HCT116 (cell line): Measurements from ENCODE around the gene LRSAM1. TPM values are rescaled to one million over a fixed set of nuclear protein-coding genes. Genes with fewer than 3 reads are reported as not detected.

Experiments
- ATAC-seq: fragments of 200-7000 bp; cut with Tn5 transposase; 2 replicates; pipeline ENCODE4 v1.9.1; 2020; ENCODE audit warnings: mild to moderate bottlenecking, moderate library complexity
- BruUV-seq: library from RNA; stranded (reverse); fragments of 400-500 nt; replicated peaks from 2 replicates; lab custom pipeline; 2021; lab: Mats Ljungman, UMichigan
- CTCF ChIA-PET: fragments of 300-600 bp; sonication (Branson Sonifier 250); formaldehyde crosslinking; loops from one replicate; lab custom pipeline; 2021; ENCODE audit warnings: antibody characterized with exemption; lab: Charles Lee
- POLR2A ChIA-PET: fragments of 300-600, 350-600 bp; sonication (Branson Sonifier 250); formaldehyde crosslinking; loops from one replicate; lab custom pipeline; 2021; ENCODE audit warnings: antibody characterized with exemption; lab: Charles Lee
- RAD21 ChIA-PET, 2 experiments: fragments of 300-600 bp; sonication (Branson Sonifier 250); formaldehyde crosslinking; loops; one replicate each; lab custom pipeline; 2023; ENCODE audit warnings: low total read pairs in 2 of 2; ENCODE audit not compliant: uncharacterized antibody in 2 of 2, unreplicated experiment in 2 of 2, low non-redundant PET in 1 of 2; lab: Charles Lee
- DNase-seq: peaks from one replicate; pipeline ENCODE4 v3.0.0-alpha.2; 2010; ENCODE audit warnings: low read depth, low spot score
- H2AFZ ChIP-seq: fragments of 200-600 bp; shearing (Covaris generic), sonication (generic); 2 replicates; pipeline ENCODE4 v1.6.1; 2017; ENCODE audit warnings: low read depth, mixed run types, mixed read lengths, antibody characterized with exemption, low read length; ENCODE audit not compliant: poor library complexity, severe bottlenecking
- H3K27ac ChIP-seq: 2 replicates; pipeline ENCODE4 v1.5.1; 2012; ENCODE audit warnings: low read depth, low read length
- H3K27me3 ChIP-seq: fragments of 200-600 bp; sonication (generic); 2 replicates; pipeline ENCODE4 v1.6.1; 2016; ENCODE audit warnings: mixed run types, low read length, mixed read lengths; ENCODE audit not compliant: insufficient read depth
- H3K36me3 ChIP-seq, 2 experiments: fragments of 200-500 bp in 1 of 2; fragments of 200-600 bp in 1 of 2; sonication (Bioruptor generic) in 1 of 2; sonication (generic) in 1 of 2; 2 replicates each; pipeline versions ENCODE4 v1.5.1 to v1.6.1; 2014 to 2016; ENCODE audit warnings: low read length in 2 of 2, inconsistent platforms in 1 of 2, mixed read lengths in 1 of 2, mixed run types in 1 of 2; ENCODE audit not compliant: insufficient read depth in 2 of 2, control insufficient read depth in 1 of 2
- H3K4me1 ChIP-seq, 2 experiments: fragments of 200-600 bp in 1 of 2; sonication (generic) in 1 of 2; 2 replicates each; pipeline versions ENCODE4 v1.5.1 to v1.6.1; 2012 to 2017; ENCODE audit warnings: low read length in 2 of 2, inconsistent platforms in 1 of 2, mild to moderate bottlenecking in 1 of 2, mixed read lengths in 1 of 2, mixed run types in 1 of 2, moderate library complexity in 1 of 2; ENCODE audit not compliant: insufficient read depth in 2 of 2, control insufficient read depth in 1 of 2
- H3K4me2 ChIP-seq: fragments of 200-600 bp; sonication (generic); 2 replicates; pipeline ENCODE4 v1.6.1; 2017; ENCODE audit warnings: mixed run types, low read length, mixed read lengths
- H3K4me3 ChIP-seq, 2 experiments: fragments of 200-600 bp in 1 of 2; sonication (generic) in 1 of 2; replicated peaks in 1 of 2; 2 replicates each; pipeline ENCODE4 v1.5.1; 2011 to 2016; ENCODE audit warnings: low read length in 2 of 2, control low read depth in 1 of 2, low read depth in 1 of 2, mild to moderate bottlenecking in 1 of 2, mixed read lengths in 1 of 2, mixed run types in 1 of 2
- H3K79me2 ChIP-seq: fragments of 200-600 bp; sonication (generic); 2 replicates; pipeline ENCODE4 v1.6.1; 2017; ENCODE audit warnings: mild to moderate bottlenecking, mixed run types, low read length, moderate library complexity, mixed read lengths; ENCODE audit not compliant: insufficient read depth
- H3K9ac ChIP-seq: fragments of 200-600 bp; sonication (generic); 2 replicates; pipeline ENCODE4 v1.6.1; 2016; ENCODE audit warnings: low read length, mixed read lengths
- H3K9me2 ChIP-seq: fragments of 200-600 bp; sonication (generic), shearing (Covaris generic); 2 replicates; pipeline ENCODE4 v1.6.1; 2017; ENCODE audit warnings: mixed run types, mild to moderate bottlenecking, moderate library complexity; ENCODE audit not compliant: insufficient read depth
- H3K9me3 ChIP-seq, 2 experiments: fragments of 200-500 bp in 1 of 2; fragments of 200-600 bp in 1 of 2; sonication (Bioruptor generic) in 1 of 2; sonication (generic) in 1 of 2; 2 replicates each; pipeline ENCODE4 v1.6.1; 2014 to 2017; ENCODE audit warnings: low read length in 2 of 2, mixed read lengths in 2 of 2, inconsistent platforms in 1 of 2, low read depth in 1 of 2, mild to moderate bottlenecking in 1 of 2, mixed run types in 1 of 2, moderate library complexity in 1 of 2; ENCODE audit not compliant: control insufficient read depth in 1 of 2, insufficient read depth in 1 of 2
- H4K20me1 ChIP-seq: fragments of 200-600 bp; sonication (generic), shearing (Covaris generic); 2 replicates; pipeline ENCODE4 v1.6.1; 2017; ENCODE audit warnings: mixed run types, mild to moderate bottlenecking, moderate library complexity; ENCODE audit not compliant: insufficient read depth
- ATF3 ChIP-seq: IDR thresholded peaks from 2 replicates; pipeline ENCODE4 v1.6.1; 2012
- CBX3 ChIP-seq: IDR thresholded peaks from 2 replicates; pipeline ENCODE4 v1.6.1; 2012; ENCODE audit warnings: low read depth
- EGR1 ChIP-seq: IDR thresholded peaks from 2 replicates; pipeline ENCODE4 v1.6.1; 2012; ENCODE audit warnings: low read depth
- EZH2 ChIP-seq: fragments of 200-600 bp; sonication (generic); IDR thresholded peaks from 2 replicates; pipeline ENCODE4 v1.6.1; 2017; ENCODE audit warnings: antibody characterized with exemption, mixed run types
- FOSL1 ChIP-seq: IDR thresholded peaks from 2 replicates; pipeline ENCODE4 v1.6.1; 2012; ENCODE audit warnings: low read depth
- JUND ChIP-seq: IDR thresholded peaks from 2 replicates; pipeline ENCODE4 v1.6.1; 2012
- RAD21 ChIP-seq: IDR thresholded peaks from 2 replicates; pipeline ENCODE4 v1.6.1; 2012; ENCODE audit warnings: low read depth, mild to moderate bottlenecking
- SRF ChIP-seq: IDR thresholded peaks from 2 replicates; pipeline ENCODE4 v1.6.1; 2012; ENCODE audit warnings: low read depth
- TCF7L2 ChIP-seq: IDR thresholded peaks from 2 replicates; pipeline ENCODE4 v1.7.0; 2011; ENCODE audit warnings: borderline replicate concordance, inconsistent platforms; ENCODE audit not compliant: insufficient read depth, insufficient read length; ENCODE audit errors: extremely low read depth
- YY1 ChIP-seq: IDR thresholded peaks from 2 replicates; pipeline ENCODE4 v1.6.1; 2011; ENCODE audit warnings: low read length, low read depth, moderate library complexity, mild to moderate bottlenecking; ENCODE audit not compliant: insufficient replicate concordance; ENCODE audit errors: extremely low read depth
- ZFX ChIP-seq: fragments of 450-650 bp; IDR thresholded peaks from 2 replicates; pipeline ENCODE4 v1.6.1; 2017
- intact Hi-C: fragments of 100-400 bp; cut with micrococcal nuclease; formaldehyde crosslinking; loops from 2 replicates; pipeline ENCODE4 v1.10.0; 2022
- total RNA-seq: library from RNA; stranded (reverse); gene quantifications from one replicate; pipeline ENCODE4 v1.2.1, GENCODE V29; 2021; ENCODE audit not compliant: unreplicated experiment
- TF ChIP-seq, protein P1 (sequence below): IDR thresholded peaks from 2 replicates; pipeline ENCODE4 v1.6.1; 2011; ENCODE audit warnings: mild to moderate bottlenecking, low read length, moderate library complexity; ENCODE audit not compliant: insufficient replicate concordance; ENCODE audit errors: extremely low read depth

The LRSAM1 gene
- total RNA-seq, 1 experiment from 2014 or later: 25.9 TPM

GRCh38 chr9:127422133-127422782, 29.1 kb upstream of the LRSAM1 start:
- no peak overlapping the region for H2AFZ ChIP-seq
- peaks cover 34% of the 10 kb centered on the region for H3K79me2 ChIP-seq
- no peaks in the 10 kb centered on the region for H3K27me3 ChIP-seq
- ATAC-seq (no peak), DNase-seq (no peak)
- BruUV-seq: no TSS peak
- ChIA-PET RAD21 (no interaction called here), CTCF (interaction anchor here (1.4 kb wide), 1 partner anchor 208 kb away, joined by 3 read pairs; no protein-coding TSS in a partner anchor), POLR2A (no interaction called here)
- peaks cover 3 to 44% of the 10 kb centered on the region in 2 experiments; a peak in 3 of 4 replicates for H3K4me1 ChIP-seq
- H3K36me3 ChIP-seq: no peaks in the 10 kb centered on the region
- TF ChIP-seq FOSL1: no peak
- TF ChIP-seq ZFX: no peak
- no peak for TF ChIP-seq JUND
- no peak for TF ChIP-seq ATF3
- no peaks in the 10 kb centered on the region for H3K9me2 ChIP-seq
- intact Hi-C loops: no loop called here
- H3K4me2 ChIP-seq: peak overlapping the region; percentile 97
- no peaks in the 10 kb centered on the region for H4K20me1 ChIP-seq
- H3K4me3 ChIP-seq: no peak overlapping the region
- no peak overlapping the region for H3K27ac ChIP-seq
- H3K9me3 ChIP-seq: no peaks in the 10 kb centered on the region
- H3K9ac ChIP-seq: peak overlapping the region; percentile 86; the same call in 1 of the 2 replicates

DNA sequence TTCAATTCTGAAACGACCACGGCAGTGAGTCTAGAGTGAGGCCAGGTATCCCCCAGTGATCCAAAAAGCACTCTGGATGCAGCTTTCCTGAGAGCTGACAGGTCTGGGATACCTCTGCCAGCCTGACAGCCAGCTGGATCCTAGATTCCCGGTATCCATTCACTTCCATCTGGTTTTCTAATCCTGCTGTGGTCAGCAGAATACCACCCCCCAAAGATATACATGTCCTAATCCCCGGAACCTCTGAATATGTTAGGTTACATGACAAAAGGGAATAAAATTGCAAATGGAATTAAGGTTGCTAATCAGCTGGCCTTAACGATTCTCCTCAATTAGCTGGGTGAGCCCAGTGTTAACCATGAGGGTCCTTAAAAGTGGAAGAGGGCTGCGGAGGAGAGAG, 28.5 kb upstream of the LRSAM1 start:
- Histone ChIP-seq H3K27ac (no peak overlapping the region), H3K4me3 (peak overlapping the region; percentile 98 to 99)
- no peak for TF ChIP-seq YY1
- TF ChIP-seq CBX3: no peak
- TF ChIP-seq SRF: no peak
- TF ChIP-seq EGR1: no peak
- no peak for TF ChIP-seq RAD21
- no peak for TF ChIP-seq TCF7L2
- TF ChIP-seq, protein P1, sequence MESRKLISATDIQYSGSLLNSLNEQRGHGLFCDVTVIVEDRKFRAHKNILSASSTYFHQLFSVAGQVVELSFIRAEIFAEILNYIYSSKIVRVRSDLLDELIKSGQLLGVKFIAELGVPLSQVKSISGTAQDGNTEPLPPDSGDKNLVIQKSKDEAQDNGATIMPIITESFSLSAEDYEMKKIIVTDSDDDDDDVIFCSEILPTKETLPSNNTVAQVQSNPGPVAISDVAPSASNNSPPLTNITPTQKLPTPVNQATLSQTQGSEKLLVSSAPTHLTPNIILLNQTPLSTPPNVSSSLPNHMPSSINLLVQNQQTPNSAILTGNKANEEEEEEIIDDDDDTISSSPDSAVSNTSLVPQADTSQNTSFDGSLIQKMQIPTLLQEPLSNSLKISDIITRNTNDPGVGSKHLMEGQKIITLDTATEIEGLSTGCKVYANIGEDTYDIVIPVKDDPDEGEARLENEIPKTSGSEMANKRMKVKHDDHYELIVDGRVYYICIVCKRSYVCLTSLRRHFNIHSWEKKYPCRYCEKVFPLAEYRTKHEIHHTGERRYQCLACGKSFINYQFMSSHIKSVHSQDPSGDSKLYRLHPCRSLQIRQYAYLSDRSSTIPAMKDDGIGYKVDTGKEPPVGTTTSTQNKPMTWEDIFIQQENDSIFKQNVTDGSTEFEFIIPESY: no peak
- TF ChIP-seq ZFX: no peak
- no peak for TF ChIP-seq EZH2
- TF ChIP-seq FOSL1: no peak
- TF ChIP-seq, all 23 proteins: peak for 0
- H3K4me1 ChIP-seq: peaks cover 3 to 39% of the 10 kb centered on the region in 2 experiments; a peak in 3 of 4 replicates
- peaks cover 39% of the 10 kb centered on the region for H3K79me2 ChIP-seq
- H3K36me3 ChIP-seq: no peaks in the 10 kb centered on the region
- ChIA-PET POLR2A (interaction anchor here (2.0 kb wide), 1 partner anchor 13 kb away, joined by 5 read pairs; no protein-coding TSS in a partner anchor), RAD21 (no interaction called here), CTCF (no interaction called here)
- H3K9me2 ChIP-seq: no peaks in the 10 kb centered on the region
- BruUV-seq: no TSS peak
- H3K9me3 ChIP-seq: no peaks in the 10 kb centered on the region
- DNase-seq: no peak
- no peaks in the 10 kb centered on the region for H4K20me1 ChIP-seq
- peak overlapping the region; percentile 86 for H3K9ac ChIP-seq
- peak overlapping the region; percentile 97 for H3K4me2 ChIP-seq
- intact Hi-C loops: no loop called here
- no peaks in the 10 kb centered on the region for H3K27me3 ChIP-seq
- ATAC-seq: no peak
- H2AFZ ChIP-seq: no peak overlapping the region
